Mesothelial cell of epicardium (in vitro differentiated cells): Measurements from ENCODE around the gene ARMC6. TPM values are rescaled to one million over a fixed set of nuclear protein-coding genes. Genes with fewer than 3 reads are reported as not detected.

Source experiments
- DNase-seq, 2 experiments: peaks; one replicate each; pipeline ENCODE4 v3.0.0; 2021; ENCODE audit warnings: low spot score in 2 of 2; ENCODE audit not compliant: unreplicated experiment in 2 of 2
- H3K27ac Mint-ChIP-seq: 2 replicates; pipeline ENCODE4 v1.8.0; 2021; ENCODE audit warnings: mixed read lengths
- H3K27me3 Mint-ChIP-seq: 2 replicates; pipeline ENCODE4 v1.8.0; 2021; ENCODE audit warnings: low read depth, mixed read lengths
- H3K36me3 Mint-ChIP-seq: 2 replicates; pipeline ENCODE4 v1.8.0; 2021; ENCODE audit warnings: mixed read lengths
- H3K4me1 Mint-ChIP-seq: 2 replicates; pipeline ENCODE4 v1.8.0; 2021; ENCODE audit warnings: mixed read lengths
- H3K4me3 Mint-ChIP-seq: 2 replicates; pipeline ENCODE4 v1.8.0; 2021; ENCODE audit warnings: mild to moderate bottlenecking, moderate library complexity, mixed read lengths
- H3K9me3 Mint-ChIP-seq: 2 replicates; pipeline ENCODE4 v1.8.0; 2021; ENCODE audit warnings: mixed read lengths
- CTCF ChIP-seq: fragments of 200-600 bp; sonication (generic); IDR thresholded peaks from one replicate; pipeline ENCODE4 v1.5.0; 2021; ENCODE audit warnings: antibody characterized with exemption; ENCODE audit not compliant: unreplicated experiment
- total RNA-seq: library from RNA; stranded (reverse); gene quantifications from 3 replicates; pipeline ENCODE4 v1.2.1, GENCODE V29; 2021

Gene ARMC6
- total RNA-seq, 1 donor from 2014 or later: 25.8 TPM

GRCh38 chr19:18990128-18990708 is 43.2 kb upstream of the ARMC6 start:
- peaks cover 9% of the 10 kb centered on the region for H3K27me3 Mint-ChIP-seq
- no peak overlapping the region for H3K4me3 Mint-ChIP-seq
- no peak for DNase-seq
- H3K4me1 Mint-ChIP-seq: no peaks in the 10 kb centered on the region
- TF ChIP-seq CTCF: no peak
- H3K27ac Mint-ChIP-seq: no peak overlapping the region
- peaks cover 13% of the 10 kb centered on the region for H3K36me3 Mint-ChIP-seq
- H3K9me3 Mint-ChIP-seq: no peaks in the 10 kb centered on the region

DNA sequence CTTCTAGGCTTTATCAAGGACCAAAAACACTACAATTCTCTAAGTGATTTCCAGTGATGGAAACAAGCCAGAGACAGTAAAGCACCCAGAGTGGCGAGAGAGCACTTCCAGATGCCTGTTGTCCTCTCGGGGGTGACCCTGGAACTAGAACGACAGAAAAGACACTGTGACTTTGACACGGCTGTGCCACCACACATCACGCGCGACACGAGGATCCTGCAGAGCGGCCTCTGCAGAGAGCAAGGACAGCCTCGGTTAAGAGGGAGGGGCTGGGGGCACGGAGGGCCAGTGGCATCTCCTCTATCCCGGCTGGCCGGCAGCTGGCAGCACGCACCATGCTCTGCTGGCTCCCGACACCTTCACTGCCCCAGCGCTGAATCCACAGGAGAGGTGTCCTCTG is 42.4 kb upstream of the ARMC6 start:
- DNase-seq: no peak
- Mint-ChIP-seq H3K4me1 (no peaks in the 10 kb centered on the region), H3K27ac (peak overlapping the region; percentile 16), H3K27me3 (peaks cover 7% of the 10 kb centered on the region), H3K36me3 (peaks cover 13% of the 10 kb centered on the region), H3K4me3 (no peak overlapping the region), H3K9me3 (no peaks in the 10 kb centered on the region)
- TF ChIP-seq CTCF: no peak

- H3K9me3 Mint-ChIP-seq: no peaks in the 10 kb centered on the region
- H3K27ac Mint-ChIP-seq: no peak overlapping the region
- no peak for DNase-seq
- no peak for TF ChIP-seq CTCF
- H3K36me3 Mint-ChIP-seq: peaks cover 13% of the 10 kb centered on the region
- H3K27me3 Mint-ChIP-seq: peaks cover 7% of the 10 kb centered on the region
- no peaks in the 10 kb centered on the region for H3K4me1 Mint-ChIP-seq
- H3K4me3 Mint-ChIP-seq: no peak overlapping the region
Observed at GRCh38 chr19:18991468-18991867, 41.9 kb upstream of the ARMC6 start.

- no peak for DNase-seq
- H3K9me3 Mint-ChIP-seq: no peaks in the 10 kb centered on the region
- no peaks in the 10 kb centered on the region for H3K4me1 Mint-ChIP-seq
- H3K4me3 Mint-ChIP-seq: no peak overlapping the region
- H3K27me3 Mint-ChIP-seq: peaks cover under 1% of the 10 kb centered on the region
- no peak for TF ChIP-seq CTCF
- no peak overlapping the region for H3K27ac Mint-ChIP-seq
- peaks cover 14% of the 10 kb centered on the region for H3K36me3 Mint-ChIP-seq
Observed at GRCh38 chr19:18992696-18993095, 40.7 kb upstream of the ARMC6 start.

GRCh38 chr19:18993115-18993514 is 40.3 kb upstream of the ARMC6 start:
- H3K27ac Mint-ChIP-seq: no peak overlapping the region
- no peak for TF ChIP-seq CTCF
- DNase-seq: no peak
- H3K9me3 Mint-ChIP-seq: no peaks in the 10 kb centered on the region
- H3K4me3 Mint-ChIP-seq: no peak overlapping the region
- H3K36me3 Mint-ChIP-seq: peaks cover 18% of the 10 kb centered on the region
- no peaks in the 10 kb centered on the region for H3K27me3 Mint-ChIP-seq
- no peaks in the 10 kb centered on the region for H3K4me1 Mint-ChIP-seq

- Mint-ChIP-seq H3K4me1 (no peaks in the 10 kb centered on the region), H3K9me3 (no peaks in the 10 kb centered on the region), H3K36me3 (peaks cover 18% of the 10 kb centered on the region), H3K27ac (no peak overlapping the region), H3K27me3 (no peaks in the 10 kb centered on the region), H3K4me3 (no peak overlapping the region)
- no peak for TF ChIP-seq CTCF
- peak in 1 of 2 experiments; percentile 42 for DNase-seq
Observed at GRCh38 chr19:18995804-18996241, 37.6 kb upstream of the ARMC6 start.
